Endodermal cell (in vitro differentiated cells): Measurements from ENCODE around the gene CX3CR1. TPM values are rescaled to one million over a fixed set of nuclear protein-coding genes. Genes with fewer than 3 reads are reported as not detected.

Source experiments
- DNase-seq: peaks from one replicate; pipeline ENCODE4 v3.0.0-alpha.2; 2017
- H3K27ac ChIP-seq: 2 replicates; pipeline ENCODE4 v1.5.1; 2013; ENCODE audit warnings: mild to moderate bottlenecking, low read depth, low read length, moderate library complexity
- H3K27me3 ChIP-seq: 2 replicates; pipeline ENCODE4 v1.6.1; 2013; ENCODE audit warnings: mild to moderate bottlenecking, low read length, moderate library complexity; ENCODE audit not compliant: insufficient read depth, control insufficient read depth, poor library complexity, severe bottlenecking
- H3K36me3 ChIP-seq: 2 replicates; pipeline ENCODE4 v1.7.0; 2013; ENCODE audit warnings: mild to moderate bottlenecking, low read length, moderate library complexity; ENCODE audit not compliant: control insufficient read depth, insufficient read depth
- H3K4me1 ChIP-seq: one replicate; pipeline ENCODE4 v1.7.0; 2013; ENCODE audit warnings: low read length; ENCODE audit not compliant: control insufficient read depth, insufficient read depth
- H3K4me3 ChIP-seq: 2 replicates; pipeline ENCODE4 v1.5.1; 2013; ENCODE audit warnings: mild to moderate bottlenecking, low read length, moderate library complexity
- H3K9ac ChIP-seq: 2 replicates; pipeline ENCODE4 v1.6.1; 2013; ENCODE audit warnings: mild to moderate bottlenecking, low read length, moderate library complexity; ENCODE audit not compliant: poor library complexity, severe bottlenecking; ENCODE audit errors: extremely low read depth
- H3K9me3 ChIP-seq: 2 replicates; pipeline ENCODE4 v1.6.1; 2013; ENCODE audit warnings: mild to moderate bottlenecking, low read length, moderate library complexity; ENCODE audit not compliant: control insufficient read depth
- H3K27ac Mint-ChIP-seq: 2 replicates; pipeline ENCODE4 v1.8.0; 2020; ENCODE audit warnings: mixed read lengths
- H3K27me3 Mint-ChIP-seq: 2 replicates; pipeline ENCODE4 v1.8.0; 2021; ENCODE audit warnings: mild to moderate bottlenecking, mixed read lengths; ENCODE audit not compliant: insufficient read depth
- H3K36me3 Mint-ChIP-seq: 2 replicates; pipeline ENCODE4 v1.8.0; 2020; ENCODE audit warnings: low read depth, mixed read lengths
- H3K4me1 Mint-ChIP-seq: 2 replicates; pipeline ENCODE4 v1.8.0; 2020; ENCODE audit warnings: mixed read lengths
- H3K4me3 Mint-ChIP-seq: 2 replicates; pipeline ENCODE4 v1.8.0; 2020; ENCODE audit warnings: mild to moderate bottlenecking, moderate library complexity, mixed read lengths
- H3K9me3 Mint-ChIP-seq: 2 replicates; pipeline ENCODE4 v1.8.0; 2020; ENCODE audit warnings: mild to moderate bottlenecking, mixed read lengths
- CTCF ChIP-seq: fragments of 200-600 bp; sonication (generic); conservative IDR thresholded peaks from 2 replicates; pipeline ENCODE4 v1.5.0; 2021; ENCODE audit warnings: antibody characterized with exemption, mild to moderate bottlenecking
- WGBS, 2 experiments: methylation state at CpG; one replicate each; pipeline versions ENCODE4 v1.1.5 to v1.1.7; 2013; ENCODE audit warnings: missing lambda C conversion rate in 2 of 2, mixed read lengths in 1 of 2; ENCODE audit not compliant: insufficient coverage in 1 of 2, insufficient read length in 1 of 2; 5-methylcytosine and 5-hydroxymethylcytosine counted together
- total RNA-seq, 2 donors: library from RNA; stranded (reverse); fragmentation: NEBNext Ultra II Directional in 1 of 2; extraction: Animal tissue kit (Norgen Biotek cat#: 25700) in 1 of 2; gene quantifications; 2 replicates in 1 of 2; 3 replicates in 1 of 2; pipeline ENCODE4 v1.2.1, GENCODE V29; 2021

Gene CX3CR1
- total RNA-seq, 2 donors from 2014 or later: not detected

- H3K4me1 ChIP-seq: no peaks in the 10 kb centered on the region
Measured at GRCh38 chr3:39268549-39268900, 11.3 kb downstream of the CX3CR1 start.

GRCh38 chr3:39267631-39268548 is 11.9 kb downstream of the CX3CR1 start:
- no peaks in the 10 kb centered on the region for H3K4me1 Mint-ChIP-seq
- no peak overlapping the region for H3K27ac Mint-ChIP-seq
- Histone ChIP-seq H3K9ac (no peak overlapping the region), H3K4me3 (no peak overlapping the region), H3K9me3 (no peaks in the 10 kb centered on the region), H3K4me1 (no peaks in the 10 kb centered on the region), H3K27ac (no peak overlapping the region), H3K36me3 (no peaks in the 10 kb centered on the region), H3K27me3 (peaks cover 11% of the 10 kb centered on the region)
- DNase-seq: no peak
- H3K4me3 Mint-ChIP-seq: no peak overlapping the region
- no peaks in the 10 kb centered on the region for H3K9me3 Mint-ChIP-seq
- TF ChIP-seq CTCF: no peak
- whole genome bisulfite sequencing, 2 experiments: 88 to 92% methylated on average over 13 to 15 of the region's 15 CpGs
- no peaks in the 10 kb centered on the region for H3K36me3 Mint-ChIP-seq
- H3K27me3 Mint-ChIP-seq: peaks cover 2% of the 10 kb centered on the region

More at GRCh38 chr3:39268549-39268900, 11.3 kb downstream of the CX3CR1 start:
- no peak for TF ChIP-seq CTCF
- Histone ChIP-seq H3K36me3 (no peaks in the 10 kb centered on the region), H3K9me3 (no peaks in the 10 kb centered on the region), H3K27me3 (peaks cover 11% of the 10 kb centered on the region), H3K9ac (no peak overlapping the region), H3K27ac (no peak overlapping the region), H3K4me3 (no peak overlapping the region)
- Mint-ChIP-seq H3K4me3 (no peak overlapping the region), H3K9me3 (no peaks in the 10 kb centered on the region), H3K27ac (no peak overlapping the region), H3K36me3 (no peaks in the 10 kb centered on the region), H3K4me1 (no peaks in the 10 kb centered on the region), H3K27me3 (peaks cover 2% of the 10 kb centered on the region)
- peak; percentile 28 for DNase-seq
- 90 to 98% methylated on average over 5 to 7 of the region's 7 CpGs for WGBS, 2 experiments

GRCh38 chr3:39264053-39264452 is 15.8 kb downstream of the CX3CR1 start:
- peaks cover 9% of the 10 kb centered on the region for H3K27me3 ChIP-seq
- Mint-ChIP-seq H3K4me1 (no peaks in the 10 kb centered on the region), H3K36me3 (no peaks in the 10 kb centered on the region), H3K4me3 (no peak overlapping the region), H3K27ac (no peak overlapping the region), H3K9me3 (no peaks in the 10 kb centered on the region), H3K27me3 (peaks cover 2% of the 10 kb centered on the region)
- H3K4me1 ChIP-seq: no peaks in the 10 kb centered on the region
- no peak overlapping the region for H3K9ac ChIP-seq
- no peak overlapping the region for H3K4me3 ChIP-seq
- 83 to 85% methylated on average over 2 to 3 of the region's 3 CpGs for WGBS, 2 experiments
- no peaks in the 10 kb centered on the region for H3K36me3 ChIP-seq
- no peak for TF ChIP-seq CTCF
- H3K27ac ChIP-seq: no peak overlapping the region
- H3K9me3 ChIP-seq: no peaks in the 10 kb centered on the region
- no peak for DNase-seq
